Activated effector memory CD4-positive, alpha-beta T cell treated with Interleukin-2 at 50 U/mL for 16 hours (primary cell): ENCODE results near the gene USP9Y.
"Not testable (repeated sequence)": the region's sequence is repeated elsewhere in the genome, so short reads cannot be mapped to it uniquely, and the experiment has no call there.

Experiments
- DNase-seq: peaks from one replicate; pipeline ENCODE4 v3.0.0-alpha.2; 2020

USP9Y gene

GRCh38 chrY:12701181-12701695 lies at the start of gene USP9Y:
TSS of gene USP9Y (plus strand) at chrY:12701231. CDS start at chrY:12709448, 8,217 bp downstream.
- DNase-seq = no peak

- no peak for DNase-seq
Observed at GRCh38 chrY:12651621-12652036, 49.4 kb upstream of the USP9Y start.

- peak; percentile 71 for DNase-seq
Observed at GRCh38 chrY:12661745-12662681, 39.0 kb upstream of the USP9Y start.

GRCh38 chrY:12662745-12663591 lies 38.1 kb upstream of the USP9Y start:
- peak; percentile 19 for DNase-seq

GRCh38 chrY:12663845-12664244 lies 37.2 kb upstream of the USP9Y start:
- DNase-seq = not testable (repeated sequence)

- no peak for DNase-seq
Observed at GRCh38 chrY:12678111-12678510, 22.9 kb upstream of the USP9Y start.

GRCh38 chrY:12681535-12681934 lies 19.5 kb upstream of the USP9Y start:
- no peak for DNase-seq

GRCh38 chrY:12688337-12688736 lies 12.7 kb upstream of the USP9Y start:
- no peak for DNase-seq

GRCh38 chrY:12700087-12700486 lies 944 bp upstream of the USP9Y start:
- no peak for DNase-seq

- DNase-seq = no peak
Observed at GRCh38 chrY:12702174-12702573, 1.1 kb downstream of the USP9Y start.

GRCh38 chrY:12710460-12710859 lies 9.4 kb downstream of the USP9Y start:
- DNase-seq = no peak

GRCh38 chrY:12715376-12715775 lies 14.3 kb downstream of the USP9Y start:
- DNase-seq = no peak

GRCh38 chrY:12729746-12730145 lies 28.7 kb downstream of the USP9Y start:
- DNase-seq = no peak

GRCh38 chrY:12733625-12734024 lies 32.6 kb downstream of the USP9Y start:
- DNase-seq = no peak

- DNase-seq = no peak
Observed at GRCh38 chrY:12734051-12734450, 33.0 kb downstream of the USP9Y start.

- no peak for DNase-seq
Observed at GRCh38 chrY:12741414-12741813, 40.4 kb downstream of the USP9Y start.

GRCh38 chrY:12742725-12743124 lies 41.7 kb downstream of the USP9Y start:
- no peak for DNase-seq

GRCh38 chrY:12744091-12744490 lies 43.1 kb downstream of the USP9Y start:
- DNase-seq = no peak

GRCh38 chrY:12749293-12749692 lies 48.3 kb downstream of the USP9Y start:
- no peak for DNase-seq

GRCh38 chrY:12752856-12753255 lies 51.8 kb downstream of the USP9Y start:
- no peak for DNase-seq

GRCh38 chrY:12756021-12756420 lies 55.0 kb downstream of the USP9Y start:
- no peak for DNase-seq

GRCh38 chrY:12765976-12766375 lies 64.9 kb downstream of the USP9Y start:
- no peak for DNase-seq

GRCh38 chrY:12784521-12784920 lies 83.5 kb downstream of the USP9Y start:
- DNase-seq = no peak

- no peak for DNase-seq
Observed at GRCh38 chrY:12793999-12794398, 93.0 kb downstream of the USP9Y start.
